Measurements from ENCODE around the gene TMCO4.
"Not testable (repeated sequence)": the region's sequence is repeated elsewhere in the genome, so short reads cannot be mapped to it uniquely, and the experiment has no call there.

The TMCO4 gene

GRCh38 chr1:19793360-19794046, 6.2 kb downstream of the TMCO4 start:
- Histone ChIP-seq H3K9ac (ENCODE audit: low read depth, low read length) (no peak overlapping the region), H3K27me3 (ENCODE audit: control insufficient read depth, insufficient read depth, low read length) (no peaks in the 10 kb centered on the region), H3K9me3 (replicated peaks; ENCODE audit: low read length) (no peaks in the 10 kb centered on the region), H3K4me3 (ENCODE audit: low read length) (no peak overlapping the region), H3K4me2 (ENCODE audit: low read length) (no peak overlapping the region), H3K36me3 (ENCODE audit: insufficient read depth, low read length) (no peaks in the 10 kb centered on the region), H3K4me1 (ENCODE audit: control insufficient read depth, insufficient read depth, low read length) (no peaks in the 10 kb centered on the region)

DNA sequence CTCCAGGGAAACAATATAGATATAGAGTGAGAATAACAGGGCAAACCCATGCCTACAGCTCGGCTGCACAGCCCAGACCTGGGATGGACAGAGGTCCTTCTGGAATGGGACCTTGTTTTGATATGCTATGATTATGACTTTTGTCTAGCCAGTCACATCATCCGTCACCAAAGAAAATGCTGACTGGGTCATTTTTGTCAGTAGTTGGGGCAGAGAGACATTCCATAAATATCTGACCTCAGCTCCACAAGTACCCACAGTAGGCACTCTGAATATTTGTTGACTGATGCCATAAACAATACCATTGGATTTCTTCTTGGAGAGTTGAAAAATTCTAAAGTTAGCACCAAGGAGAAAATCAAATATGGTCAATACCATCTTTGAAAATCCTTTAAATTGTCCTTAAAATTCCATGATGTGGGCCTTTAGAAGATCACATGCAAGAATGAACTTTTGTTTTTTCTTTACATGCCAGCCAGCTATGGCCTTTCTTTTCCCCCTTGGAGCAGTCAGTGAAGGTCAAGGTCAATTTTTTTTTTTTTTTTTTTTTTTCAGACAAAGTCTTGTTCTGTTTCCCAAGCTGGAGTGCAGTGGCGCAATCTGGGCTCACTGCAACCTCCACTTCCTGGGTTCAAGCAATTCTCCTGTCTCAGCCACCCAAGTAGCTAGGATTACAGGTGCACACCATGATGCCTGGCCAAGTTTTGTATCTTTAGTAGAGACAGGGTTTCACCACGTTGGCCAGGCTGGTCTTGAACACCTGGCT, 7.3 kb downstream of the TMCO4 start:
- H3K9me3 ChIP-seq (replicated peaks; ENCODE audit: low read length) = no peaks in the 10 kb centered on the region
- no peaks in the 10 kb centered on the region for H3K36me3 ChIP-seq (ENCODE audit: insufficient read depth, low read length)
- H3K4me3 ChIP-seq (ENCODE audit: low read length) = no peak overlapping the region
- no peak overlapping the region for H3K9ac ChIP-seq (ENCODE audit: low read depth, low read length)
- no peak overlapping the region for H3K4me2 ChIP-seq (ENCODE audit: low read length)
- H3K4me1 ChIP-seq (ENCODE audit: control insufficient read depth, insufficient read depth, low read length) = no peaks in the 10 kb centered on the region
- no peaks in the 10 kb centered on the region for H3K27me3 ChIP-seq (ENCODE audit: control insufficient read depth, insufficient read depth, low read length)

- not testable (repeated sequence) for H3K4me3 ChIP-seq (ENCODE audit: low read length); H3K4me1 ChIP-seq (ENCODE audit: control insufficient read depth, insufficient read depth, low read length); H3K4me2 ChIP-seq (ENCODE audit: low read length); H3K36me3 ChIP-seq (ENCODE audit: insufficient read depth, low read length); H3K27me3 ChIP-seq (ENCODE audit: control insufficient read depth, insufficient read depth, low read length); H3K9me3 ChIP-seq (replicated peaks; ENCODE audit: low read length); H3K9ac ChIP-seq (ENCODE audit: low read depth, low read length)
Measured at GRCh38 chr1:19790061-19790975, 9.4 kb downstream of the TMCO4 start.

GRCh38 chr1:19786988-19787423, 12.7 kb downstream of the TMCO4 start:
- Histone ChIP-seq H3K9ac (ENCODE audit: low read depth, low read length) (no peak overlapping the region), H3K27me3 (ENCODE audit: control insufficient read depth, insufficient read depth, low read length) (no peaks in the 10 kb centered on the region), H3K9me3 (replicated peaks; ENCODE audit: low read length) (no peaks in the 10 kb centered on the region), H3K4me2 (ENCODE audit: low read length) (no peak overlapping the region), H3K4me3 (ENCODE audit: low read length) (no peak overlapping the region), H3K4me1 (ENCODE audit: control insufficient read depth, insufficient read depth, low read length) (peaks cover 5% of the 10 kb centered on the region), H3K36me3 (ENCODE audit: insufficient read depth, low read length) (no peaks in the 10 kb centered on the region)

- Histone ChIP-seq H3K4me2 (ENCODE audit: low read length) (no peak overlapping the region), H3K9me3 (replicated peaks; ENCODE audit: low read length) (no peaks in the 10 kb centered on the region), H3K36me3 (ENCODE audit: insufficient read depth, low read length) (no peaks in the 10 kb centered on the region), H3K4me1 (ENCODE audit: control insufficient read depth, insufficient read depth, low read length) (peaks cover 5% of the 10 kb centered on the region), H3K27me3 (ENCODE audit: control insufficient read depth, insufficient read depth, low read length) (no peaks in the 10 kb centered on the region), H3K9ac (ENCODE audit: low read depth, low read length) (no peak overlapping the region), H3K4me3 (ENCODE audit: low read length) (no peak overlapping the region)
Measured at GRCh38 chr1:19785660-19786059, 14.1 kb downstream of the TMCO4 start.

DNA sequence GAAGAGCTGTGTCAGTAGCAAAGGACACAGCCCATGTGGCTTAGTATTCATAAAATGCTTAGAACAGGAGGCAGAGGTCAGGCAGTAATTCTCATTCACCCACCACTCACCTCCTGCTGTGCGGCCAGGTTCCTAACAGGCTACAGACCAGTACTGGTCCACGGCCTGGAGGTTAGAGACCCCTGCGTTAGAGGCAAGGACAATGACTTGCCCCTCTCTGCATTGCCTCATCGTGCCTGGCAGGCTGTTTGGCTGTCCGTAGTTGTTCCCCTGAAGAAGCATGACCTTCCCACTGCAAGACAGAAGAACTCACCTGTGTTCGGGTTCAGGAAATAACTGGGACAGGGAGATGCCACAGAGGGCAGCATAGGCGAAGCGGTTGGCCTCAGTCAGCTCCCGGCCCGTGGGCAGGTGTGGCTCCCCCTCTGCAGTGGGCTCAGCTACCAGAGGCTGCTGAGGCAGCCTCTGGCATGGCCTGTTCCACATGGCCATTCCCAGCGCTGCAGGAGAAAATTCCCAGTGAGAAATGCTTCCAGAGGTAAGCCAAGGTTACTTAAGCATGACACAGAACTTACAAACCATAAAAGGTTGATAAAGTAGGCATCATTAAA, 19.3 kb downstream of the TMCO4 start:
- Histone ChIP-seq H3K27me3 (ENCODE audit: control insufficient read depth, insufficient read depth, low read length) (no peaks in the 10 kb centered on the region), H3K9ac (ENCODE audit: low read depth, low read length) (no peak overlapping the region), H3K4me3 (ENCODE audit: low read length) (no peak overlapping the region), H3K9me3 (replicated peaks; ENCODE audit: low read length) (no peaks in the 10 kb centered on the region), H3K4me2 (ENCODE audit: low read length) (no peak overlapping the region), H3K4me1 (ENCODE audit: control insufficient read depth, insufficient read depth, low read length) (peaks cover 5% of the 10 kb centered on the region), H3K36me3 (ENCODE audit: insufficient read depth, low read length) (peaks cover 8% of the 10 kb centered on the region)

DNA sequence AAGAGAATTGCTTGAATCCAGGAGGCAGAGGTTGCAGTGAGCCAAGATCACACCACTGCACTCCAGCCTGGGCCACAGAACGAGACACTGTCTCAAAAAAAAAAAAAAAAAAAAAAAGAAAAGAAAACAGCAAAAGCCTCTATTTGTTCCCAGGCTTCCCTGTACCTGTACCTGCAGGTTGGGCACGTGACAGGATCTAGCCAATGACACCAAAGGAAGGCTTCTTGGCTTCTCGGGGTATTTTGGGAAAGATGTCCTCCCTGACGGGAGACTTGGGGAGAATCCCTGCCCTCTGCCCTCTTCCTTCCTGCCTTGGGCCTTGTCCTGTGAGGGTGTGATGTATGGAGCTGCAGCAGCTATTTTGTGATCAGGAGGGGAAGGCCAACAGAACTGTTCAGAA, 22.8 kb downstream of the TMCO4 start:
- Histone ChIP-seq H3K36me3 (ENCODE audit: insufficient read depth, low read length) (peaks cover 8% of the 10 kb centered on the region), H3K9ac (ENCODE audit: low read depth, low read length) (no peak overlapping the region), H3K27me3 (ENCODE audit: control insufficient read depth, insufficient read depth, low read length) (no peaks in the 10 kb centered on the region), H3K9me3 (replicated peaks; ENCODE audit: low read length) (no peaks in the 10 kb centered on the region), H3K4me2 (ENCODE audit: low read length) (no peak overlapping the region), H3K4me3 (ENCODE audit: low read length) (no peak overlapping the region), H3K4me1 (ENCODE audit: control insufficient read depth, insufficient read depth, low read length) (no peaks in the 10 kb centered on the region)

DNA sequence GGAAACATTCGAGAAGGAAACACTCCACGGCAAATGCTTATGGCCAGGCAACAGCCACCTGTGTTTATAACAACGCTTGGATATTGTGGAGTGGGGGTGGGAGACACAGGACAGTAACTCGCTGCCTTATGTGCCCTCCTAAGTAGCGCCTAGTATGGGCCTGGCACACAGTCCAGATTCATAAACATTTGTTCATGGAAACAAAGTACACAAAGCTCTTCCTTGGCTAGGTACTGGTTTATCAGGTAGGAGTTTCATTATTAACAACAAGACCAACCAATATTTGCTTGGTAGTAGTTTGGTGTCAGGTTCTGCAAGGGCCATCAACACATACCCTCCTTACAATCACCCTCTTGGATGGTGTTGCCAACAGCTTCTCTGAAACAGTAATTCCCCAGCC, 23.4 kb downstream of the TMCO4 start:
- Histone ChIP-seq H3K4me3 (ENCODE audit: low read length) (no peak overlapping the region), H3K36me3 (ENCODE audit: insufficient read depth, low read length) (peaks cover 8% of the 10 kb centered on the region), H3K9ac (ENCODE audit: low read depth, low read length) (no peak overlapping the region), H3K4me2 (ENCODE audit: low read length) (no peak overlapping the region), H3K9me3 (replicated peaks; ENCODE audit: low read length) (no peaks in the 10 kb centered on the region), H3K4me1 (ENCODE audit: control insufficient read depth, insufficient read depth, low read length) (no peaks in the 10 kb centered on the region), H3K27me3 (ENCODE audit: control insufficient read depth, insufficient read depth, low read length) (no peaks in the 10 kb centered on the region)

DNA sequence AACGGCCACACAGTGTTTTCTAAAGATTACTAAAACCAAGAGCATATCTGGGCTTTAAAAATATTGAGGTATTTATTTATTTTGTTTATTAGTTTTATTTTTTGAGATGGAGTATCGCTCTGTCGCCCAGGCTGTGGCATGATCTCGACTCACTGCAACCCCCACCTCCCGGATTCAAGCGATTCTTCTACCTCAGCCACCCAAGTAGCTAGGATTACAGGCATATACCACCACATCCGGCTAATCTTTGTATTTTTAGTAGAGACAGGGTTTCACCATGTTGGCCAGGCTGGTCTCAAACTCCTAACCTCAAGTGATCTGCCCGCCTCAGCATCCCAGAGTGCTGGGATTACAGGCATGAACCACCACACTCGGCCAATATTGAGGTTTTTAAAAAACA, 23.9 kb downstream of the TMCO4 start:
- Histone ChIP-seq H3K27me3 (ENCODE audit: control insufficient read depth, insufficient read depth, low read length) (no peaks in the 10 kb centered on the region), H3K4me3 (ENCODE audit: low read length) (no peak overlapping the region), H3K4me1 (ENCODE audit: control insufficient read depth, insufficient read depth, low read length) (no peaks in the 10 kb centered on the region), H3K36me3 (ENCODE audit: insufficient read depth, low read length) (peaks cover 8% of the 10 kb centered on the region), H3K9me3 (replicated peaks; ENCODE audit: low read length) (no peaks in the 10 kb centered on the region), H3K9ac (ENCODE audit: low read depth, low read length) (no peak overlapping the region), H3K4me2 (ENCODE audit: low read length) (no peak overlapping the region)

- H3K9ac ChIP-seq (ENCODE audit: low read depth, low read length) = no peak overlapping the region
- H3K27me3 ChIP-seq (ENCODE audit: control insufficient read depth, insufficient read depth, low read length) = no peaks in the 10 kb centered on the region
- no peak overlapping the region for H3K4me3 ChIP-seq (ENCODE audit: low read length)
- peaks cover 7% of the 10 kb centered on the region for H3K36me3 ChIP-seq (ENCODE audit: insufficient read depth, low read length)
- no peaks in the 10 kb centered on the region for H3K4me1 ChIP-seq (ENCODE audit: control insufficient read depth, insufficient read depth, low read length)
- no peak overlapping the region for H3K4me2 ChIP-seq (ENCODE audit: low read length)
- no peaks in the 10 kb centered on the region for H3K9me3 ChIP-seq (replicated peaks; ENCODE audit: low read length)
Measured at GRCh38 chr1:19775317-19775716, 24.4 kb downstream of the TMCO4 start.

DNA sequence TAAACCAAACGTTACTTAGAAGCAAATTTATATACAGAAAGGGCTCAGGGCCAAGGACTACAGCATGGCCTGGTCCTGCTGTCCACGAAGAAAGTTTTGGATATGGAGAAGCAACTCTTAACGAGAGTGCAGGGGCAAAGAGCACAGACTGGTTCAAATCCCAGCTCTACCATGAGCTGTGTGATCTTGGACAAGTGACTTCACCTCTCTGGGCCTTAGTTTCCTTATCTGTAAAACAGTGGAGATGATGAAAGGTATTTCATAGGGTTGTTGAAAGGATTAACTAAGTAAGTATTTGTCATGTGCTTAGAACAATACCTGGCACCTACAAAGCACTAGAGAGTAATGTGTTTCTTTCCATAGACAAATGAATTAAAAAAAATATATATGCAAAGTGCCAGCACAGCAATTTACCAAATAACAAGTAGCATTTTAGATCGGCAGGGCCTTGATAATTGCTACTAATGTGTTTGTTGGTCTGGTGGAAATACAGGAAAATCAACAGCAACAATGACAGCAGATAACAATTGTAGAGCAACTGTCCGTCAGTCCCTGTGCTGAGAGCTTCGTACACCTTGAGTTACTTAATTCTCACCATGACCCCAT, 25.4 kb downstream of the TMCO4 start:
- H3K36me3 ChIP-seq (ENCODE audit: insufficient read depth, low read length) = peaks cover 4% of the 10 kb centered on the region
- no peaks in the 10 kb centered on the region for H3K27me3 ChIP-seq (ENCODE audit: control insufficient read depth, insufficient read depth, low read length)
- H3K4me3 ChIP-seq (ENCODE audit: low read length) = no peak overlapping the region
- H3K9ac ChIP-seq (ENCODE audit: low read depth, low read length) = no peak overlapping the region
- no peak overlapping the region for H3K4me2 ChIP-seq (ENCODE audit: low read length)
- no peaks in the 10 kb centered on the region for H3K4me1 ChIP-seq (ENCODE audit: control insufficient read depth, insufficient read depth, low read length)
- H3K9me3 ChIP-seq (replicated peaks; ENCODE audit: low read length) = no peaks in the 10 kb centered on the region
